Gastrocnemius medialis (tissue), 4 donors: ENCODE data around the gene RIOX2.

Source experiments
- CTCF ChIP-seq, 5 experiments: fragments of 450-650 bp in 3 of 5; fragments of 200-600 bp in 2 of 5; sonication (generic) in 2 of 5; IDR thresholded peaks in 4 of 5; conservative IDR thresholded peaks in 1 of 5; 1 replicate in 4 of 5; 2 replicates in 1 of 5; pipeline ENCODE4 v1.5.1; 2016 to 2019; ENCODE audit warnings: antibody characterized with exemption in 5 of 5, mild to moderate bottlenecking in 3 of 5, moderate library complexity in 3 of 5
- POLR2A ChIP-seq, 2 donors: fragments of 450-650 bp; IDR thresholded peaks; one replicate each; pipeline ENCODE4 v1.6.1; 2017; ENCODE audit warnings: antibody characterized with exemption in 2 of 2, mild to moderate bottlenecking in 2 of 2, moderate library complexity in 2 of 2

DNA sequence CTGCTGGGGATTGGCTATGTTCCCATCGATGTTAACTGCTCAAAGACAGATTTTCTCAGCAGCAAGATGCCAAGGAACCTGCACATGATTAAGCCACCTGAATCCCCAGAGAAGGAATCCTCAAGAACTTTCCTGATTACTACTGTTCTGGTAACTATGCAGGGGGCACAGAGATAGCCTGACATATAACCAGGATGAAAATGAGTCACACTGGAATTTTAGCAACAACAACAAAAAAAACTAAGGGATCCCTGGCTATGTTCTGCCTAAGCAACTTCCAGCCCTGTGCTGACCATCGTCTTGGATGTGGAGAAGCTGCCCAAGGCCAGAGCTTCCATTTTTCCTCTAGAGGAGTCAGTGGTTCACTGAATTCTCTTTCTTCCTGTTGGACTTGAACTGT, 13.8 kb downstream of the RIOX2 start:
- no peak for TF ChIP-seq CTCF (IDR thresholded peaks at IDR 0.05 in 4 of 5, conservative IDR thresholded peaks at IDR 0.05 in 1 of 5)
- TF ChIP-seq POLR2A (IDR thresholded peaks at IDR 0.05): no peak
